K562 (cell line): Measurements from ENCODE around the gene TSEN34. TPM values are rescaled to one million over a fixed set of nuclear protein-coding genes. Genes with fewer than 3 reads are reported as not detected.
A peak's percentile ranks its signal among the peaks of the same experiment; 100 is the strongest.

ENCODE experiments used
- MXI1 ChIP-seq: IDR thresholded peaks from 2 replicates; pipeline ENCODE4 v1.6.1; 2011; ENCODE audit warnings: low read depth, mild to moderate bottlenecking, improper control_type of control experiment, low read length
- MYC ChIP-seq, 2 experiments: fragments of 250-450 bp in 1 of 2; sonication (Bioruptor Pico) in 1 of 2; IDR thresholded peaks; 2 replicates each; pipeline versions ENCODE4 v1.5.1 to v1.6.1; 2012 to 2021; ENCODE audit warnings: low read depth in 2 of 2, borderline replicate concordance in 1 of 2, improper control_type of control experiment in 1 of 2, low read length in 1 of 2, mild to moderate bottlenecking in 1 of 2, moderate library complexity in 1 of 2
- NELFE ChIP-seq: IDR thresholded peaks from 2 replicates; pipeline ENCODE4 v1.6.1; 2011; ENCODE audit warnings: mild to moderate bottlenecking; ENCODE audit not compliant: insufficient read depth, insufficient read length
- POLR3A ChIP-seq: IDR thresholded peaks from 2 replicates; pipeline ENCODE4 v1.6.1; 2011; ENCODE audit warnings: borderline replicate concordance, mild to moderate bottlenecking, moderate library complexity; ENCODE audit not compliant: insufficient read length, insufficient read depth; ENCODE audit errors: extremely low read depth
- PTRF ChIP-seq: fragments of 450-650 bp; IDR thresholded peaks from 2 replicates; pipeline ENCODE4 v1.6.1; 2016; ENCODE audit warnings: mild to moderate bottlenecking, missing genetic modification characterization, missing compliant biosample characterization
- RNF2 ChIP-seq: sonication (generic); IDR thresholded peaks from 2 replicates; pipeline ENCODE4 v1.6.1; 2016
- TBL1XR1 ChIP-seq, 2 experiments: IDR thresholded peaks; 2 replicates each; pipeline ENCODE4 v1.6.1; 2012; ENCODE audit warnings: improper control_type of control experiment in 2 of 2, low read length in 2 of 2, mild to moderate bottlenecking in 1 of 2
- TCF15 ChIP-seq: fragments of 250-450 bp; sonication (Bioruptor Pico); IDR thresholded peaks from 2 replicates; pipeline ENCODE4 v1.8.0; 2022; ENCODE audit warnings: moderate library complexity, mild to moderate bottlenecking, inconsistent platforms
- ZKSCAN8 ChIP-seq: fragments of 200-800 bp; sonication (Bioruptor generic); IDR thresholded peaks from 2 replicates; pipeline ENCODE4 v1.6.1; 2016; ENCODE audit warnings: missing genetic modification characterization, missing compliant biosample characterization
- polyA plus RNA-seq, 8 experiments: library from polyadenylated mRNA; depleted of rRNA in 4 of 8; stranded (reverse) in 5 of 8; unstranded in 3 of 8; fragments of >200 nt; fragmentation: Nextera tagmentation in 2 of 8; fragmentation: Illumina TruSeq in 1 of 8; extraction: Ambion mirVana in 2 of 8; extraction: Trizol in 1 of 8; gene quantifications; 2 replicates each; pipeline versions ENCODE4 v1.2.1 to v1.2.3, GENCODE V29; 2011 to 2014; ENCODE audit warnings: inconsistent platforms in 1 of 8, missing spikeins in 1 of 8
- total RNA-seq, 7 experiments: library from RNA; depleted of rRNA in 6 of 7; stranded (reverse); fragments of >200 nt in 6 of 7; fragmentation: Illumina TruSeq in 2 of 7; extraction: Trizol in 2 of 7; gene quantifications; 2 replicates each; pipeline versions ENCODE4 v1.2.1 to v1.2.3, GENCODE V29; 2011 to 2021; ENCODE audit warnings: low replicate concordance in 1 of 7
- TF ChIP-seq, protein P1 (sequence below): fragments of 250-450 bp; sonication (Bioruptor Pico); IDR thresholded peaks from 2 replicates; pipeline ENCODE4 v1.5.0; 2021; ENCODE audit warnings: mild to moderate bottlenecking, borderline replicate concordance
- TF ChIP-seq, protein P2 (sequence below), 2 experiments: fragments of 450-650 bp; IDR thresholded peaks; 2 replicates each; pipeline ENCODE4 v1.6.1; 2018; ENCODE audit warnings: mild to moderate bottlenecking in 2 of 2, low read depth in 1 of 2; ENCODE audit not compliant: partially characterized antibody in 2 of 2
- TF ChIP-seq, protein P3 (sequence below): conservative IDR thresholded peaks from 2 replicates; pipeline ENCODE4 v1.6.1; 2011; ENCODE audit warnings: low read depth, mild to moderate bottlenecking, low read length; ENCODE audit not compliant: control insufficient read depth
- TF ChIP-seq, protein P4 (sequence below): fragments of 450-650 bp; IDR thresholded peaks from 2 replicates; pipeline ENCODE4 v1.6.1; 2014; ENCODE audit warnings: low read depth, mild to moderate bottlenecking, moderate library complexity, borderline replicate concordance
- TF ChIP-seq, protein P5 (sequence below): fragments of 250-450 bp; sonication (Bioruptor Pico); IDR thresholded peaks from 2 replicates; pipeline ENCODE4 v1.5.0; 2020; ENCODE audit warnings: mild to moderate bottlenecking, borderline replicate concordance

The TSEN34 gene
- total and polyA plus RNA-seq, 9 of the 15 experiments (the other 6 are each of a cell fraction or from before 2014, with no cell fraction given) = 3.1 to 57.6 (median 29.5) TPM

DNA sequence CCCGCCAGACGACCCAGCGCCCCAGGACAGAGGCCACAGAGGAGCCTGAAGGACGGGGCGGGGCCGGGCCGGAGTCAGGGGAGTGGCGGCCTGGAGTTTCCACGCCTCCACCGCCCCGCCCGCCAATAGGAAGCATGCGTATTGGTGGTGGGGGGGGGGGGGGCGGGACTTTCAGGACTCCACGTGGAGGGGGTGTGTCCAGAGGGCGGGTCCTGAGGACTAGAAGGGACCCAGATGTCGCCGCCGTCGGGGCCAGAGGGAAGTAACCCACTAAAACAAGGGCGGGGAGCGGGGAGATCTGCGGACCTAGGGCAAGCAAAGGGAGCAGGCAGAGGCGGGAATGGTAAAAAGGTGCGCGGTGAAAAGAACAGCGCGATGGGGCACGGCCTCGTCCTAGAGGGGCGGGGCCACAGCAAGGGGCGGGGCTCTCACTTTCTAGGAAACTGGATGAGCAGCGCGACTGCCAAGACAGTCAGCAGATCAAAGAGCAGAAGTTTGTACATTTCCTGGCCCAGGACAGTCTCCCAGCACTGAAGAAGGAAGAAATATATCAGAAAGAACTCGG, 28.8 kb upstream of the TSEN34 start (continued):
- TF ChIP-seq, protein P1, sequence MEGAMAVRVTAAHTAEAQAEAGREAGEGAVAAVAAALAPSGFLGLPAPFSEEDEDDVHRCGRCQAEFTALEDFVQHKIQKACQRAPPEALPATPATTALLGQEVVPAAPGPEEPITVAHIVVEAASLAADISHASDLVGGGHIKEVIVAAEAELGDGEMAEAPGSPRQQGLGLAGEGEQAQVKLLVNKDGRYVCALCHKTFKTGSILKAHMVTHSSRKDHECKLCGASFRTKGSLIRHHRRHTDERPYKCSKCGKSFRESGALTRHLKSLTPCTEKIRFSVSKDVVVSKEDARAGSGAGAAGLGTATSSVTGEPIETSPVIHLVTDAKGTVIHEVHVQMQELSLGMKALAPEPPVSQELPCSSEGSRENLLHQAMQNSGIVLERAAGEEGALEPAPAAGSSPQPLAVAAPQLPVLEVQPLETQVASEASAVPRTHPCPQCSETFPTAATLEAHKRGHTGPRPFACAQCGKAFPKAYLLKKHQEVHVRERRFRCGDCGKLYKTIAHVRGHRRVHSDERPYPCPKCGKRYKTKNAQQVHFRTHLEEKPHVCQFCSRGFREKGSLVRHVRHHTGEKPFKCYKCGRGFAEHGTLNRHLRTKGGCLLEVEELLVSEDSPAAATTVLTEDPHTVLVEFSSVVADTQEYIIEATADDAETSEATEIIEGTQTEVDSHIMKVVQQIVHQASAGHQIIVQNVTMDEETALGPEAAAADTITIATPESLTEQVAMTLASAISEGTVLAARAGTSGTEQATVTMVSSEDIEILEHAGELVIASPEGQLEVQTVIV = no peak
- no peak for TF ChIP-seq NELFE
- TF ChIP-seq, protein P2, sequence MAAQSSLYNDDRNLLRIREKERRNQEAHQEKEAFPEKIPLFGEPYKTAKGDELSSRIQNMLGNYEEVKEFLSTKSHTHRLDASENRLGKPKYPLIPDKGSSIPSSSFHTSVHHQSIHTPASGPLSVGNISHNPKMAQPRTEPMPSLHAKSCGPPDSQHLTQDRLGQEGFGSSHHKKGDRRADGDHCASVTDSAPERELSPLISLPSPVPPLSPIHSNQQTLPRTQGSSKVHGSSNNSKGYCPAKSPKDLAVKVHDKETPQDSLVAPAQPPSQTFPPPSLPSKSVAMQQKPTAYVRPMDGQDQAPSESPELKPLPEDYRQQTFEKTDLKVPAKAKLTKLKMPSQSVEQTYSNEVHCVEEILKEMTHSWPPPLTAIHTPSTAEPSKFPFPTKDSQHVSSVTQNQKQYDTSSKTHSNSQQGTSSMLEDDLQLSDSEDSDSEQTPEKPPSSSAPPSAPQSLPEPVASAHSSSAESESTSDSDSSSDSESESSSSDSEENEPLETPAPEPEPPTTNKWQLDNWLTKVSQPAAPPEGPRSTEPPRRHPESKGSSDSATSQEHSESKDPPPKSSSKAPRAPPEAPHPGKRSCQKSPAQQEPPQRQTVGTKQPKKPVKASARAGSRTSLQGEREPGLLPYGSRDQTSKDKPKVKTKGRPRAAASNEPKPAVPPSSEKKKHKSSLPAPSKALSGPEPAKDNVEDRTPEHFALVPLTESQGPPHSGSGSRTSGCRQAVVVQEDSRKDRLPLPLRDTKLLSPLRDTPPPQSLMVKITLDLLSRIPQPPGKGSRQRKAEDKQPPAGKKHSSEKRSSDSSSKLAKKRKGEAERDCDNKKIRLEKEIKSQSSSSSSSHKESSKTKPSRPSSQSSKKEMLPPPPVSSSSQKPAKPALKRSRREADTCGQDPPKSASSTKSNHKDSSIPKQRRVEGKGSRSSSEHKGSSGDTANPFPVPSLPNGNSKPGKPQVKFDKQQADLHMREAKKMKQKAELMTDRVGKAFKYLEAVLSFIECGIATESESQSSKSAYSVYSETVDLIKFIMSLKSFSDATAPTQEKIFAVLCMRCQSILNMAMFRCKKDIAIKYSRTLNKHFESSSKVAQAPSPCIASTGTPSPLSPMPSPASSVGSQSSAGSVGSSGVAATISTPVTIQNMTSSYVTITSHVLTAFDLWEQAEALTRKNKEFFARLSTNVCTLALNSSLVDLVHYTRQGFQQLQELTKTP (IDR thresholded peaks at IDR 0.05; ENCODE audit: low read depth in 1 of 2, partially characterized antibody in 2 of 2) = no peak
- TF ChIP-seq RNF2 = no peak
- TF ChIP-seq ZKSCAN8 = no peak
- TF ChIP-seq TBL1XR1 (IDR thresholded peaks at IDR 0.05; ENCODE audit: low read length in 2 of 2) = no peak
- TF ChIP-seq MXI1 = peak; percentile 71; the same call in 1 of the 2 replicates
- TF ChIP-seq MYC (IDR thresholded peaks at IDR 0.05; ENCODE audit: low read depth, low read length) = peak; percentile 48; the same call in 1 of the 2 replicates
- TF ChIP-seq MYC (CRISPR knock-in tag; IDR thresholded peaks at IDR 0.05; ENCODE audit: borderline replicate concordance, low read depth) = no peak
- TF ChIP-seq POLR3A = no peak
- no peak for TF ChIP-seq PTRF
- TF ChIP-seq, protein P3, sequence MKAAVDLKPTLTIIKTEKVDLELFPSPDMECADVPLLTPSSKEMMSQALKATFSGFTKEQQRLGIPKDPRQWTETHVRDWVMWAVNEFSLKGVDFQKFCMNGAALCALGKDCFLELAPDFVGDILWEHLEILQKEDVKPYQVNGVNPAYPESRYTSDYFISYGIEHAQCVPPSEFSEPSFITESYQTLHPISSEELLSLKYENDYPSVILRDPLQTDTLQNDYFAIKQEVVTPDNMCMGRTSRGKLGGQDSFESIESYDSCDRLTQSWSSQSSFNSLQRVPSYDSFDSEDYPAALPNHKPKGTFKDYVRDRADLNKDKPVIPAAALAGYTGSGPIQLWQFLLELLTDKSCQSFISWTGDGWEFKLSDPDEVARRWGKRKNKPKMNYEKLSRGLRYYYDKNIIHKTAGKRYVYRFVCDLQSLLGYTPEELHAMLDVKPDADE = peak; percentile 78; the same call in 1 of the 2 replicates
- TF ChIP-seq, protein P4, sequence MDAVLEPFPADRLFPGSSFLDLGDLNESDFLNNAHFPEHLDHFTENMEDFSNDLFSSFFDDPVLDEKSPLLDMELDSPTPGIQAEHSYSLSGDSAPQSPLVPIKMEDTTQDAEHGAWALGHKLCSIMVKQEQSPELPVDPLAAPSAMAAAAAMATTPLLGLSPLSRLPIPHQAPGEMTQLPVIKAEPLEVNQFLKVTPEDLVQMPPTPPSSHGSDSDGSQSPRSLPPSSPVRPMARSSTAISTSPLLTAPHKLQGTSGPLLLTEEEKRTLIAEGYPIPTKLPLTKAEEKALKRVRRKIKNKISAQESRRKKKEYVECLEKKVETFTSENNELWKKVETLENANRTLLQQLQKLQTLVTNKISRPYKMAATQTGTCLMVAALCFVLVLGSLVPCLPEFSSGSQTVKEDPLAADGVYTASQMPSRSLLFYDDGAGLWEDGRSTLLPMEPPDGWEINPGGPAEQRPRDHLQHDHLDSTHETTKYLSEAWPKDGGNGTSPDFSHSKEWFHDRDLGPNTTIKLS = no peak
- TF ChIP-seq TCF15 = no peak
- TF ChIP-seq, protein P5, sequence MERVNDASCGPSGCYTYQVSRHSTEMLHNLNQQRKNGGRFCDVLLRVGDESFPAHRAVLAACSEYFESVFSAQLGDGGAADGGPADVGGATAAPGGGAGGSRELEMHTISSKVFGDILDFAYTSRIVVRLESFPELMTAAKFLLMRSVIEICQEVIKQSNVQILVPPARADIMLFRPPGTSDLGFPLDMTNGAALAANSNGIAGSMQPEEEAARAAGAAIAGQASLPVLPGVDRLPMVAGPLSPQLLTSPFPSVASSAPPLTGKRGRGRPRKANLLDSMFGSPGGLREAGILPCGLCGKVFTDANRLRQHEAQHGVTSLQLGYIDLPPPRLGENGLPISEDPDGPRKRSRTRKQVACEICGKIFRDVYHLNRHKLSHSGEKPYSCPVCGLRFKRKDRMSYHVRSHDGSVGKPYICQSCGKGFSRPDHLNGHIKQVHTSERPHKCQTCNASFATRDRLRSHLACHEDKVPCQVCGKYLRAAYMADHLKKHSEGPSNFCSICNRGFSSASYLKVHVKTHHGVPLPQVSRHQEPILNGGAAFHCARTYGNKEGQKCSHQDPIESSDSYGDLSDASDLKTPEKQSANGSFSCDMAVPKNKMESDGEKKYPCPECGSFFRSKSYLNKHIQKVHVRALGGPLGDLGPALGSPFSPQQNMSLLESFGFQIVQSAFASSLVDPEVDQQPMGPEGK (CRISPR knock-in tag) = no peak
